RWPE1 (cell line): ENCODE data around the gene JAKMIP2.

Experiments
- CTCF ChIA-PET: fragments of 350-600 bp; sonication (Branson Sonifier 250); formaldehyde crosslinking; extraction: SDS; loops from one replicate; lab custom pipeline; 2021; lab: Yijun Ruan, JAX
- POLR2A ChIA-PET: fragments of 400-600 bp; formaldehyde crosslinking; extraction: SDS; loops from one replicate; lab custom pipeline; 2020; ENCODE audit warnings: antibody characterized with exemption; ENCODE audit not compliant: low non-redundant PET; lab: Yijun Ruan, JAX
- DNase-seq: peaks from one replicate; pipeline ENCODE4 v3.0.0; 2012; ENCODE audit warnings: low spot score
- H3K27ac ChIP-seq: fragments of 450-650 bp; 2 replicates; pipeline ENCODE4 v1.5.1; 2017
- CTCF ChIP-seq: fragments of 450-650 bp; conservative IDR thresholded peaks from 2 replicates; pipeline ENCODE4 v1.5.1; 2017; ENCODE audit warnings: low read depth, mild to moderate bottlenecking

The JAKMIP2 gene

GRCh38 chr5:147667363-147667762 lies 115.2 kb downstream of the JAKMIP2 start:
- POLR2A ChIA-PET, result no interaction called here
- CTCF ChIA-PET, result no interaction called here

GRCh38 chr5:147666419-147666818 lies 116.1 kb downstream of the JAKMIP2 start:
- CTCF ChIA-PET, result no interaction called here

More at GRCh38 chr5:147667363-147667762, 115.2 kb downstream of the JAKMIP2 start:
- DNase-seq, result no peak
- H3K27ac ChIP-seq, result no peak overlapping the region
- no peak for TF ChIP-seq CTCF

GRCh38 chr5:147661541-147661940 lies 121.0 kb downstream of the JAKMIP2 start:
- no peak for DNase-seq

More at GRCh38 chr5:147666419-147666818, 116.1 kb downstream of the JAKMIP2 start:
- no peak for TF ChIP-seq CTCF
- no peak for DNase-seq
- POLR2A ChIA-PET, result no interaction called here
- H3K27ac ChIP-seq, result no peak overlapping the region

GRCh38 chr5:147659166-147659929 lies 123.2 kb downstream of the JAKMIP2 start:
- CTCF ChIA-PET, result interaction anchor here (1.1 kb wide), 1 partner anchor 32 kb away, joined by 4 read pairs; no protein-coding TSS in a partner anchor
- POLR2A ChIA-PET, result no interaction called here
- no peak overlapping the region for H3K27ac ChIP-seq
- no peak for TF ChIP-seq CTCF
- DNase-seq, result no peak

More at GRCh38 chr5:147661541-147661940, 121.0 kb downstream of the JAKMIP2 start:
- no peak overlapping the region for H3K27ac ChIP-seq
- POLR2A ChIA-PET, result no interaction called here
- CTCF ChIA-PET, result no interaction called here
- no peak for TF ChIP-seq CTCF

GRCh38 chr5:147658293-147658932 lies 124.1 kb downstream of the JAKMIP2 start:
- TF ChIP-seq CTCF, result no peak
- H3K27ac ChIP-seq, result no peak overlapping the region
- ChIA-PET POLR2A (no interaction called here), CTCF (interaction anchor here (1.1 kb wide), 1 partner anchor 31 kb away, joined by 4 read pairs; no protein-coding TSS in a partner anchor)
- DNase-seq, result no peak

GRCh38 chr5:147648597-147648996 lies 133.9 kb downstream of the JAKMIP2 start:
- no peak for DNase-seq
- CTCF ChIA-PET, result no interaction called here
- POLR2A ChIA-PET, result no interaction called here

More at GRCh38 chr5:147648597-147648996, 133.9 kb downstream of the JAKMIP2 start:
- no peak for TF ChIP-seq CTCF
- no peak overlapping the region for H3K27ac ChIP-seq
